GM23338 (cell line): ENCODE data around the gene JAKMIP3. TPM values are rescaled to one million over a fixed set of nuclear protein-coding genes. Genes with fewer than 3 reads are reported as not detected.

Source experiments
- ATAC-seq: fragments of 200-7000 bp; cut with Tn5 transposase; 3 replicates; pipeline ENCODE4 v1.9.1; 2020
- DNase-seq: peaks from one replicate; pipeline ENCODE4 v3.0.0-alpha.2; 2015; ENCODE audit warnings: low spot score
- H2AFZ ChIP-seq: fragments of 200-600 bp; sonication (generic); 2 replicates; pipeline ENCODE4 v1.8.0; 2016; ENCODE audit warnings: antibody characterized with exemption, mild to moderate bottlenecking, moderate library complexity
- H3F3A ChIP-seq: fragments of 200-600 bp; sonication (generic); replicated peaks from 2 replicates; pipeline ENCODE4 v1.8.0; 2017; ENCODE audit warnings: antibody characterized with exemption, mixed run types, low read depth
- H3K27ac ChIP-seq: fragments of 200-600 bp; sonication (generic); 2 replicates; pipeline ENCODE4 v1.6.1; 2016; ENCODE audit warnings: low read depth
- H3K27me3 ChIP-seq: fragments of 200-600 bp; sonication (generic); 2 replicates; pipeline ENCODE4 v1.8.0; 2016; ENCODE audit warnings: mild to moderate bottlenecking, mixed run types, moderate library complexity; ENCODE audit not compliant: insufficient read depth
- H3K36me3 ChIP-seq: fragments of 200-600 bp; sonication (generic); 2 replicates; pipeline ENCODE4 v1.8.0; 2016; ENCODE audit warnings: mild to moderate bottlenecking; ENCODE audit not compliant: insufficient read depth
- H3K4me1 ChIP-seq: fragments of 200-600 bp; sonication (generic); 2 replicates; pipeline ENCODE4 v1.8.0; 2016; ENCODE audit warnings: mild to moderate bottlenecking, moderate library complexity; ENCODE audit not compliant: insufficient read depth
- H3K4me2 ChIP-seq: fragments of 200-600 bp; sonication (generic); 2 replicates; pipeline ENCODE4 v1.7.1; 2017; ENCODE audit warnings: mixed run types
- H3K4me3 ChIP-seq: fragments of 200-600 bp; sonication (generic); 2 replicates; pipeline ENCODE4 v1.6.1; 2016; ENCODE audit warnings: mixed run types
- H3K79me2 ChIP-seq: fragments of 200-600 bp; sonication (generic); replicated peaks from 2 replicates; pipeline ENCODE4 v1.8.0; 2017; ENCODE audit warnings: mild to moderate bottlenecking; ENCODE audit not compliant: insufficient read depth
- H3K9me2 ChIP-seq: fragments of 200-600 bp; sonication (generic); 2 replicates; pipeline ENCODE4 v1.8.0; 2017; ENCODE audit not compliant: insufficient read depth
- H4K20me1 ChIP-seq: fragments of 200-600 bp; sonication (generic); replicated peaks from 2 replicates; pipeline ENCODE4 v1.8.0; 2017; ENCODE audit warnings: mild to moderate bottlenecking; ENCODE audit not compliant: insufficient read depth
- H3K27ac Mint-ChIP-seq: 2 replicates; pipeline ENCODE4 v1.8.0; 2020; ENCODE audit warnings: inconsistent platforms, mild to moderate bottlenecking, moderate library complexity, mixed read lengths
- H3K27me3 Mint-ChIP-seq: 3 replicates; pipeline ENCODE4 v1.8.0; 2022; ENCODE audit warnings: low read depth, mild to moderate bottlenecking, moderate library complexity, mixed read lengths, inconsistent platforms; ENCODE audit not compliant: insufficient read depth, poor library complexity
- H3K36me3 Mint-ChIP-seq: 3 replicates; pipeline ENCODE4 v1.8.0; 2021; ENCODE audit warnings: low read depth, mild to moderate bottlenecking, inconsistent platforms, moderate library complexity, mixed read lengths
- H3K4me1 Mint-ChIP-seq: 3 replicates; pipeline ENCODE4 v1.8.0; 2020; ENCODE audit warnings: mild to moderate bottlenecking, inconsistent platforms, mixed read lengths
- H3K4me3 Mint-ChIP-seq: 3 replicates; pipeline ENCODE4 v1.8.0; 2021; ENCODE audit warnings: moderate library complexity, mild to moderate bottlenecking, inconsistent platforms, mixed read lengths
- H3K9me3 Mint-ChIP-seq: 3 replicates; pipeline ENCODE4 v1.8.0; 2020; ENCODE audit warnings: moderate library complexity, mild to moderate bottlenecking, inconsistent platforms, mixed read lengths
- CREB1 ChIP-seq: fragments of 250-450 bp; sonication (Bioruptor Pico); IDR thresholded peaks from 2 replicates; pipeline ENCODE4 v1.5.0; 2020; ENCODE audit warnings: low read depth, mild to moderate bottlenecking, moderate library complexity
- CTCF ChIP-seq, 2 experiments: fragments of 200-600 bp in 1 of 2; sonication (generic) in 1 of 2; conservative IDR thresholded peaks; 2 replicates each; pipeline versions ENCODE4 v1.5.1 to v1.6.1; 2016 to 2017; ENCODE audit warnings: antibody characterized with exemption in 2 of 2, low read depth in 2 of 2, mild to moderate bottlenecking in 2 of 2, moderate library complexity in 1 of 2
- ETS1 ChIP-seq: IDR thresholded peaks from 2 replicates; pipeline ENCODE4 v1.6.1; 2016; ENCODE audit warnings: antibody characterized with exemption
- EZH2 ChIP-seq: fragments of 200-600 bp; sonication (generic); IDR thresholded peaks from one replicate; pipeline ENCODE4 v1.8.0; 2017; ENCODE audit warnings: antibody characterized with exemption, mild to moderate bottlenecking, low read depth; ENCODE audit not compliant: unreplicated experiment
- EZH2phosphoT487 ChIP-seq: fragments of 200-600 bp; sonication (generic); IDR thresholded peaks from one replicate; pipeline ENCODE4 v1.8.1; 2018; ENCODE audit warnings: antibody characterized with exemption; ENCODE audit not compliant: unreplicated experiment
- JUNB ChIP-seq: IDR thresholded peaks from one replicate; pipeline ENCODE4 v1.6.1; 2016; ENCODE audit warnings: antibody characterized with exemption; ENCODE audit not compliant: unreplicated experiment
- NANOG ChIP-seq: IDR thresholded peaks from 2 replicates; pipeline ENCODE4 v1.6.1; 2016; ENCODE audit warnings: antibody characterized with exemption, borderline replicate concordance
- POLR2AphosphoS5 ChIP-seq: IDR thresholded peaks from 2 replicates; pipeline ENCODE4 v1.6.1; 2016; ENCODE audit warnings: antibody characterized with exemption, low read depth
- REST ChIP-seq: IDR thresholded peaks from one replicate; pipeline ENCODE4 v1.6.1; 2018; ENCODE audit warnings: antibody characterized with exemption; ENCODE audit not compliant: unreplicated experiment
- STAT1 ChIP-seq: IDR thresholded peaks from one replicate; pipeline ENCODE4 v1.6.1; 2016; ENCODE audit warnings: antibody characterized with exemption; ENCODE audit not compliant: unreplicated experiment
- ZNF114 ChIP-seq: fragments of 250-450 bp; sonication (Bioruptor Pico); IDR thresholded peaks from 2 replicates; pipeline ENCODE4 v1.5.0; 2020; ENCODE audit warnings: mild to moderate bottlenecking, moderate library complexity
- ZNF331 ChIP-seq: fragments of 250-450 bp; sonication (Bioruptor Pico); IDR thresholded peaks from 2 replicates; pipeline ENCODE4 v1.5.0; 2020; ENCODE audit warnings: low read depth, mild to moderate bottlenecking, moderate library complexity
- ZNF462 ChIP-seq: fragments of 250-450 bp; sonication (Bioruptor Pico); IDR thresholded peaks from 2 replicates; pipeline ENCODE4 v1.5.0; 2020; ENCODE audit warnings: mild to moderate bottlenecking, moderate library complexity
- polyA plus RNA-seq: library from polyadenylated mRNA; unstranded; fragments of >200 nt; fragmentation: Nextera tagmentation; extraction: Ambion mirVana; gene quantifications from 2 replicates; pipeline ENCODE4 v1.2.1, GENCODE V29; 2016
- total RNA-seq: library from RNA; depleted of rRNA; stranded (reverse); fragments of >200 nt; shearing (Covaris generic); gene quantifications from 2 replicates; pipeline ENCODE4 v1.2.3, GENCODE V29; 2014

JAKMIP3 gene
- total and polyA plus RNA-seq, 2 experiments from 2014 or later: 0.87 to 1.2 TPM

- no peak overlapping the region for H3K27ac ChIP-seq
- no peak for TF ChIP-seq NANOG
- no peak for TF ChIP-seq ZNF331 (CRISPR knock-in tag)
- TF ChIP-seq STAT1: no peak
- no peak for TF ChIP-seq EZH2
- no peak for TF ChIP-seq REST
- no peak for TF ChIP-seq EZH2phosphoT487
- no peak for TF ChIP-seq ETS1
- no peak for TF ChIP-seq POLR2AphosphoS5
- TF ChIP-seq ZNF114 (CRISPR knock-in tag): no peak
- TF ChIP-seq CREB1: no peak
- TF ChIP-seq JUNB: no peak
- no peak for TF ChIP-seq CTCF (conservative IDR thresholded peaks at IDR 0.05; ENCODE audit: low read depth in 2 of 2)
- TF ChIP-seq ZNF462 (CRISPR knock-in tag): no peak
- no peaks in the 10 kb centered on the region for H3K79me2 ChIP-seq
- H4K20me1 ChIP-seq: no peaks in the 10 kb centered on the region
- Mint-ChIP-seq H3K4me1 (no peaks in the 10 kb centered on the region; the same call in 2 of the 3 replicates), H3K4me3 (no peak overlapping the region), H3K9me3 (0 out of 3 replicates have a peak, but pooled peaks cover 3% of the 10 kb centered on the region), H3K27ac (no peak overlapping the region), H3K36me3 (0 out of 3 replicates have a peak, but pooled peaks cover 5% of the 10 kb centered on the region), H3K27me3 (peaks cover 6% of the 10 kb centered on the region)
- no peak overlapping the region for H3K4me2 ChIP-seq
- ATAC-seq (no peak), DNase-seq (no peak)
- H3F3A ChIP-seq: no peaks in the 10 kb centered on the region
- no peak overlapping the region for H3K4me3 ChIP-seq
- H3K36me3 ChIP-seq: no peaks in the 10 kb centered on the region
- no peaks in the 10 kb centered on the region for H3K4me1 ChIP-seq
- H3K27me3 ChIP-seq: no peaks in the 10 kb centered on the region
- H2AFZ ChIP-seq: no peak overlapping the region
- no peaks in the 10 kb centered on the region for H3K9me2 ChIP-seq
These were observed 34.3 kb downstream of the JAKMIP3 start for GRCh38 chr10:132100091-132100481.
